HG03432 (cell line): ENCODE data around the gene PADI2.

Source experiments
- ATAC-seq: cut with Tn5 transposase; IDR thresholded peaks from one replicate; pipeline ENCODE4 v1.9.1; 2021; ENCODE audit warnings: mild to moderate bottlenecking, moderate library complexity; ENCODE audit not compliant: unreplicated experiment

Gene PADI2

GRCh38 chr1:17024721-17025120 is 94.5 kb downstream of the PADI2 start:
- ATAC-seq, result no peak

- ATAC-seq, result no peak
Observed at GRCh38 chr1:17023573-17023972, 95.7 kb downstream of the PADI2 start.

- no peak for ATAC-seq
Observed at GRCh38 chr1:17023102-17023501, 96.1 kb downstream of the PADI2 start.

DNA sequence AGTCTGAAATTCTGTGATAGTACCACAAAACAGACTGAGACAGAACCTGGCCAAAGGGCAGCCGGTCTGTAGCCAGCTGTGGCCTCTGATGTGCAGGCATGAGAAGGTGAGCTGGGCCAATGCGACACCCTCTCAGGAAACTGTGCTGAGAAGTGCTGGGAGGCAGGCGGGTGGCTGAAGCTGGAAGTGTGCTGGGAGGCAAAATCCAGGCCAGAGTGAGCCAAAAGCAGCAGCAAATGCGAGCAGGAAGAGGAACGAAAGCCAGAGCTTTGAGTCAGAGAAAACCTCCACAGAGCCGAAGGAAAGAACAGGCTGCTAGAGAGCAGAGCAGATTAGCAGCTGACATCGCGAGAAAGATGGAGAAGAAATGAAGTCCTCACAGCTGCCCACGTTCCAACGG is 97.4 kb downstream of the PADI2 start:
- no peak for ATAC-seq

GRCh38 chr1:17020502-17020901 is 98.7 kb downstream of the PADI2 start:
- no peak for ATAC-seq

DNA sequence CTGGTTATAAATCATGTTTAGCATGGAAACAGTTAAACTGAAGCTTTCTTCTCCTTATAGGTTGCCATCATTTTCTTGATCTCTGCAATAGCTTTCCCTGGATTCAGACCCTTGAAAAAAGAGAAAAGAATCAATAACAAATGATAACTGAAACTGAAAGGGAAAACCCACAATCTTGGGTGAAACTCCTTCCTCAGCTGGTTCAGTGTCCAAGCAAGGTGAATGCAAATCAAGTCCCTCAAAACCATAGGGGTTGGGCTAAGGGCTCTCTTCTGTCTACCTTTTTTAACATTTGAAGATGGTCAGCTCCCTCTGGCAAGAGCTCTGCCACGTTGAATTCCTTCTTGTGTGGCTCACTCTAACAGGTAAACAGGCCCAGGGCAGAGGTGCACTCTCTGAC is 100.4 kb downstream of the PADI2 start:
- ATAC-seq, result no peak

- no peak for ATAC-seq
Observed at GRCh38 chr1:17017435-17017834, 101.8 kb downstream of the PADI2 start.
